ENCODE data around the gene H2BW2.
"Not testable (repeated sequence)": the region's sequence is repeated elsewhere in the genome, so short reads cannot be mapped to it uniquely, and the experiment has no call there.

- TF ChIP-seq CTCF (IDR thresholded peaks at IDR 0.05; ENCODE audit: poor library complexity); EZH2 (IDR thresholded peaks at IDR 0.05; ENCODE audit: borderline replicate concordance): not testable (repeated sequence)
Observed at GRCh38 chrX:104075778-104076445, 36.2 kb downstream of the H2BW2 start, which contains the start of gene TMSB15C.
